B cell (primary cell): Measurements from ENCODE around the gene AEBP1. TPM values are rescaled to one million over a fixed set of nuclear protein-coding genes. Genes with fewer than 3 reads are reported as not detected.

ENCODE experiments used
- ATAC-seq: fragments of 200-7000 bp; cut with Tn5 transposase; one replicate; pipeline ENCODE4 v1.10.0; 2021; ENCODE audit warnings: low read depth, mild to moderate bottlenecking, moderate number of reproducible peaks, moderate library complexity
- CTCF ChIA-PET: fragments of 350-600 bp; sonication (Branson Sonifier 250); formaldehyde crosslinking; loops from one replicate; lab custom pipeline; 2021; ENCODE audit warnings: antibody characterized with exemption, inconsistent platforms; lab: Charles Lee
- POLR2A ChIA-PET: fragments of 350-600 bp; sonication (Branson Sonifier 250); formaldehyde crosslinking; loops from one replicate; lab custom pipeline; 2021; ENCODE audit warnings: antibody characterized with exemption; lab: Charles Lee
- DNase-seq: peaks from one replicate; pipeline ENCODE4 v3.0.0; 2013
- H2AFZ ChIP-seq: 2 replicates; pipeline ENCODE4 v1.6.1; 2012; ENCODE audit warnings: mild to moderate bottlenecking, low read depth, low read length; ENCODE audit not compliant: insufficient read depth, poor library complexity, severe bottlenecking
- H3K27ac ChIP-seq, 2 donors: 1 replicate in 1 of 2; 2 replicates in 1 of 2; pipeline ENCODE4 v1.5.1; 2012 to 2013; ENCODE audit warnings: low read length in 2 of 2, mild to moderate bottlenecking in 2 of 2, moderate library complexity in 1 of 2
- H3K27me3 ChIP-seq, 4 experiments: fragments of 200-600 bp in 1 of 4; sonication (generic) in 1 of 4; replicated peaks in 1 of 4; 1 replicate in 2 of 4; 2 replicates in 2 of 4; pipeline versions ENCODE4 v1.6.1 to v1.7.0; 2013 to 2016; ENCODE audit warnings: low read length in 3 of 4, mild to moderate bottlenecking in 2 of 4, mixed read lengths in 1 of 4, moderate library complexity in 1 of 4; ENCODE audit not compliant: insufficient read depth in 4 of 4, control insufficient read depth in 3 of 4; ENCODE audit errors: control extremely low read depth in 1 of 4
- H3K36me3 ChIP-seq, 2 experiments: replicated peaks in 1 of 2; 1 replicate in 1 of 2; 2 replicates in 1 of 2; pipeline versions ENCODE4 v1.6.1 to v1.7.1; 2013; ENCODE audit warnings: low read length in 1 of 2; ENCODE audit not compliant: insufficient read depth in 2 of 2, control insufficient read depth in 1 of 2; ENCODE audit errors: control extremely low read depth in 1 of 2, extremely low read depth in 1 of 2
- H3K4me1 ChIP-seq, 2 donors: fragments of 200-600 bp in 1 of 2; sonication (generic) in 1 of 2; 1 replicate in 1 of 2; 2 replicates in 1 of 2; pipeline versions ENCODE4 v1.5.1 to v1.6.1; 2013 to 2017; ENCODE audit warnings: low read length in 2 of 2; ENCODE audit not compliant: control insufficient read depth in 2 of 2, insufficient read depth in 2 of 2
- H3K4me2 ChIP-seq: replicated peaks from 2 replicates; pipeline ENCODE3; 2012; ENCODE audit warnings: mild to moderate bottlenecking, low read depth, low read length; ENCODE audit not compliant: poor library complexity, severe bottlenecking
- H3K4me3 ChIP-seq, 5 experiments: fragments of 200-600 bp in 1 of 5; sonication (generic) in 1 of 5; 1 replicate in 3 of 5; 2 replicates in 2 of 5; pipeline versions ENCODE4 v1.5.1 to v1.7.0; 2011 to 2016; ENCODE audit warnings: low read length in 4 of 5, mild to moderate bottlenecking in 4 of 5, low read depth in 2 of 5, control low read depth in 1 of 5, moderate library complexity in 1 of 5; ENCODE audit not compliant: insufficient read depth in 1 of 5; ENCODE audit errors: control extremely low read depth in 1 of 5, extremely low read depth in 1 of 5
- H3K79me2 ChIP-seq: fragments of 200-600 bp; sonication (generic); one replicate; pipeline ENCODE4 v1.6.0; 2016; ENCODE audit warnings: low read length; ENCODE audit not compliant: control insufficient read depth, insufficient read depth
- H3K9ac ChIP-seq: fragments of 200-600 bp; sonication (generic); 2 replicates; pipeline ENCODE4 v1.6.1; 2017; ENCODE audit warnings: mild to moderate bottlenecking, low read length, moderate library complexity
- H3K9me3 ChIP-seq, 3 donors: one replicate each; pipeline versions ENCODE4 v1.6.1 to v1.7.1; 2013; ENCODE audit warnings: low read length in 2 of 3; ENCODE audit not compliant: control insufficient read depth in 2 of 3, insufficient read depth in 1 of 3; ENCODE audit errors: control extremely low read depth in 1 of 3
- H4K20me1 ChIP-seq: 2 replicates; pipeline ENCODE4 v1.6.0; 2012; ENCODE audit warnings: mild to moderate bottlenecking, low read length; ENCODE audit not compliant: insufficient read depth, control insufficient read depth, poor library complexity, severe bottlenecking
- H3K27ac Mint-ChIP-seq: one replicate; pipeline ENCODE4 v1.8.0; 2021; ENCODE audit warnings: mixed read lengths
- H3K27me3 Mint-ChIP-seq: one replicate; pipeline ENCODE4 v1.8.0; 2021; ENCODE audit warnings: mixed read lengths
- H3K4me1 Mint-ChIP-seq: one replicate; pipeline ENCODE4 v1.8.0; 2021; ENCODE audit warnings: mixed read lengths
- H3K4me3 Mint-ChIP-seq: one replicate; pipeline ENCODE4 v1.8.0; 2021; ENCODE audit warnings: mixed read lengths
- H3K9me3 Mint-ChIP-seq: one replicate; pipeline ENCODE4 v1.8.0; 2022; ENCODE audit warnings: mixed read lengths; ENCODE audit not compliant: insufficient read depth
- EZH2 ChIP-seq: IDR thresholded peaks from 2 replicates; pipeline ENCODE4 v1.6.1; 2012; ENCODE audit warnings: borderline replicate concordance, low read depth, mild to moderate bottlenecking, moderate library complexity, low read length; ENCODE audit not compliant: insufficient read depth, poor library complexity, severe bottlenecking
- WGBS: methylation state at CpG from one replicate; pipeline ENCODE4 v1.1.5; 2013; ENCODE audit warnings: missing lambda C conversion rate; ENCODE audit not compliant: insufficient coverage; 5-methylcytosine and 5-hydroxymethylcytosine counted together
- intact Hi-C: fragments of 100-400 bp; cut with micrococcal nuclease; formaldehyde crosslinking; loops from one replicate; pipeline ENCODE4 v1.10.0; 2022
- polyA plus RNA-seq: library from polyadenylated mRNA; depleted of rRNA; stranded (reverse); fragments of >200 nt; gene quantifications from 2 replicates; pipeline ENCODE4 v1.2.3, GENCODE V29; 2012
- total RNA-seq, 2 donors: library from RNA; stranded (reverse); fragments of 120-200 nt in 1 of 2; gene quantifications; 1 replicate in 1 of 2; 2 replicates in 1 of 2; pipeline versions ENCODE4 v1.2.3 to v1.2.4, GENCODE V29; 2013 to 2022
- TF ChIP-seq, protein P1 (sequence below): fragments of 200-600 bp; IDR thresholded peaks from one replicate; pipeline ENCODE4 v1.8.0; 2022; ENCODE audit warnings: antibody characterized with exemption, mild to moderate bottlenecking

The AEBP1 gene
- total and polyA plus RNA-seq, 2 donors (not counting 1 experiment from before 2014, with no cell fraction given): 20.2 to 36.7 TPM

GRCh38 chr7:44144968-44145478 lies 40.9 kb downstream of the AEBP1 start:
- H3K4me1 ChIP-seq: peaks cover 13 to 19% of the 10 kb centered on the region in 2 donors
- H3K27me3 Mint-ChIP-seq: no peaks in the 10 kb centered on the region
- no peak for ATAC-seq
- H3K27me3 ChIP-seq: peaks cover 0 to 24% (median 6%) of the 10 kb centered on the region in 4 experiments
- DNase-seq: no peak
- no peaks in the 10 kb centered on the region for H3K36me3 ChIP-seq
- peak overlapping the region; percentile 95 for H3K4me2 ChIP-seq
- POLR2A ChIA-PET: no interaction called here
- no peaks in the 10 kb centered on the region for H3K79me2 ChIP-seq
- peak overlapping the region; percentile 20 for H3K27ac Mint-ChIP-seq
- WGBS: 69% methylated on average over 30 of the region's 31 CpGs
- H4K20me1 ChIP-seq: no peaks in the 10 kb centered on the region
- no peak overlapping the region for H3K27ac ChIP-seq
- H3K9ac ChIP-seq: peak overlapping the region; percentile 62
- peak overlapping the region; percentile 85 for H3K4me3 Mint-ChIP-seq
- intact Hi-C loops: no loop called here
- no peak for TF ChIP-seq EZH2
- TF ChIP-seq, protein P1, sequence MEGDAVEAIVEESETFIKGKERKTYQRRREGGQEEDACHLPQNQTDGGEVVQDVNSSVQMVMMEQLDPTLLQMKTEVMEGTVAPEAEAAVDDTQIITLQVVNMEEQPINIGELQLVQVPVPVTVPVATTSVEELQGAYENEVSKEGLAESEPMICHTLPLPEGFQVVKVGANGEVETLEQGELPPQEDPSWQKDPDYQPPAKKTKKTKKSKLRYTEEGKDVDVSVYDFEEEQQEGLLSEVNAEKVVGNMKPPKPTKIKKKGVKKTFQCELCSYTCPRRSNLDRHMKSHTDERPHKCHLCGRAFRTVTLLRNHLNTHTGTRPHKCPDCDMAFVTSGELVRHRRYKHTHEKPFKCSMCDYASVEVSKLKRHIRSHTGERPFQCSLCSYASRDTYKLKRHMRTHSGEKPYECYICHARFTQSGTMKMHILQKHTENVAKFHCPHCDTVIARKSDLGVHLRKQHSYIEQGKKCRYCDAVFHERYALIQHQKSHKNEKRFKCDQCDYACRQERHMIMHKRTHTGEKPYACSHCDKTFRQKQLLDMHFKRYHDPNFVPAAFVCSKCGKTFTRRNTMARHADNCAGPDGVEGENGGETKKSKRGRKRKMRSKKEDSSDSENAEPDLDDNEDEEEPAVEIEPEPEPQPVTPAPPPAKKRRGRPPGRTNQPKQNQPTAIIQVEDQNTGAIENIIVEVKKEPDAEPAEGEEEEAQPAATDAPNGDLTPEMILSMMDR: no peak
- peak overlapping the region; percentile 78 for H2AFZ ChIP-seq
- no peaks in the 10 kb centered on the region for H3K9me3 Mint-ChIP-seq
- CTCF ChIA-PET: no interaction called here
- peaks cover 9% of the 10 kb centered on the region for H3K4me1 Mint-ChIP-seq
- H3K9me3 ChIP-seq: no peaks in the 10 kb centered on the region
- peak overlapping the region in 4 of 5 experiments; percentile 40 to 67 (median 55) for H3K4me3 ChIP-seq

- H3K27me3 ChIP-seq: peaks cover 0 to 24% (median 6%) of the 10 kb centered on the region in 4 experiments
- H3K4me3 Mint-ChIP-seq: peak overlapping the region; percentile 85
- peak overlapping the region; percentile 67 for H3K27ac Mint-ChIP-seq
- WGBS: 18% methylated on average over 53 of the region's 53 CpGs
- H3K9ac ChIP-seq: peak overlapping the region; percentile 62
- TF ChIP-seq, protein P1: no peak
- TF ChIP-seq EZH2: no peak
- peaks cover 14% of the 10 kb centered on the region for H3K4me1 Mint-ChIP-seq
- H3K9me3 ChIP-seq: no peaks in the 10 kb centered on the region
- H3K4me1 ChIP-seq: peaks cover 13 to 24% of the 10 kb centered on the region in 2 donors
- ATAC-seq (peak; percentile 9), DNase-seq (peak; percentile 62)
- intact Hi-C loops: no loop called here
- peak overlapping the region in 4 of 5 experiments; percentile 40 to 67 (median 55) for H3K4me3 ChIP-seq
- H3K9me3 Mint-ChIP-seq: no peaks in the 10 kb centered on the region
- no peaks in the 10 kb centered on the region for H4K20me1 ChIP-seq
- H3K27ac ChIP-seq: no peak overlapping the region
- POLR2A ChIA-PET: no interaction called here
- H3K79me2 ChIP-seq: no peaks in the 10 kb centered on the region
- CTCF ChIA-PET: no interaction called here
- H2AFZ ChIP-seq: peak overlapping the region; percentile 78
- no peaks in the 10 kb centered on the region for H3K27me3 Mint-ChIP-seq
- H3K4me2 ChIP-seq: peak overlapping the region; percentile 95
- H3K36me3 ChIP-seq: no peaks in the 10 kb centered on the region
These were observed 41.4 kb downstream of the AEBP1 start for GRCh38 chr7:44145479-44145968.
